Aorta (tissue), 5 donors: Measurements from ENCODE around the gene SEPTIN11. TPM values are rescaled to one million over a fixed set of nuclear protein-coding genes. Genes with fewer than 3 reads are reported as not detected.

Experiments
- ATAC-seq: fragments of 200-7000 bp; cut with Tn5 transposase; one replicate; pipeline ENCODE4 v1.9.1; 2022; ENCODE audit warnings: moderate library complexity; ENCODE audit not compliant: low FRiP score
- DNase-seq, 2 donors: peaks; one replicate each; pipeline ENCODE4 v3.0.0-alpha.2; 2020
- H3K27ac ChIP-seq, 2 donors: one replicate each; pipeline ENCODE4 v1.5.1; 2013; ENCODE audit warnings: low read length in 2 of 2, mild to moderate bottlenecking in 2 of 2, moderate library complexity in 2 of 2, control low read depth in 1 of 2, inconsistent platforms in 1 of 2, low read depth in 1 of 2
- H3K27me3 ChIP-seq, 2 donors: one replicate each; pipeline ENCODE4 v1.6.1; 2013; ENCODE audit warnings: control low read depth in 1 of 2, low read length in 1 of 2, mild to moderate bottlenecking in 1 of 2, moderate library complexity in 1 of 2; ENCODE audit not compliant: insufficient read depth in 2 of 2, control insufficient read depth in 1 of 2
- H3K36me3 ChIP-seq, 2 donors: one replicate each; pipeline ENCODE4 v1.6.1; 2013; ENCODE audit warnings: control low read depth in 1 of 2, low read length in 1 of 2, mild to moderate bottlenecking in 1 of 2; ENCODE audit not compliant: insufficient read depth in 2 of 2, control insufficient read depth in 1 of 2
- H3K4me1 ChIP-seq, 2 donors: one replicate each; pipeline ENCODE4 v1.6.1; 2013; ENCODE audit warnings: low read length in 2 of 2, control low read depth in 1 of 2, mild to moderate bottlenecking in 1 of 2, moderate library complexity in 1 of 2; ENCODE audit not compliant: insufficient read depth in 2 of 2, control insufficient read depth in 1 of 2
- H3K4me3 ChIP-seq, 2 donors: one replicate each; pipeline ENCODE4 v1.5.1; 2013; ENCODE audit warnings: low read length in 2 of 2, control low read depth in 1 of 2, mild to moderate bottlenecking in 1 of 2
- H3K9me3 ChIP-seq: one replicate; pipeline ENCODE4 v1.6.1; 2013; ENCODE audit warnings: mild to moderate bottlenecking, low read length; ENCODE audit not compliant: control insufficient read depth
- WGBS, 2 donors: extraction: QIAGEN DNeasy Blood & Tissue Kit; methylation state at CpG; one replicate each; pipeline ENCODE4 v1.1.7; 2013; 5-methylcytosine and 5-hydroxymethylcytosine counted together
- intact Hi-C, 2 donors: fragments of 100-400 bp; cut with DNase I; formaldehyde crosslinking; loops; one replicate each; pipeline versions ENCODE4 v1.14.2 to v1.15.0; 2022
- long read RNA-seq, 2 donors: library from polyadenylated mRNA; unstranded; transcript quantifications; one replicate each; pipeline ENCODE4 v2.0.0, GENCODE V29; 2020 to 2021
- polyA plus RNA-seq, 2 donors: library from polyadenylated mRNA; stranded (reverse); fragments of 200-250 nt; gene quantifications; one replicate each; pipeline ENCODE4 v1.2.3, GENCODE V29; 2013
- total RNA-seq, 2 donors: library from RNA; stranded (reverse); fragmentation: NEBNext Ultra II Directional; extraction: Animal tissue kit (Norgen Biotek cat#: 25700); gene quantifications; one replicate each; pipeline ENCODE4 v1.2.1, GENCODE V29; 2021
- donor health status: healthy with polysubstance abuse.
- donor health status: Bipolar disorder and iron deficiency.
- donor health status: DM: no; HTN: no; CAD: no.
- donor health status: DM: no; HTN: no; CAD: no.
- donor health status: DM: yes; HTN: yes; CAD: no.

SEPTIN11 gene
- total RNA-seq (100 to 1,000 TPM in 1 of 2 donors, 10 to 100 TPM in 1; 86.1 to 120 TPM), polyA plus RNA-seq (100 to 1,000 TPM in 1 of 2 donors, 10 to 100 TPM in 1; 39.6 to 110 TPM)
- long read RNA-seq, donor 1, full-length matches to known transcripts = 72 of 231 reads
- long read RNA-seq, donor 1, partial matches to known transcripts = 45 of 231 reads
- long read RNA-seq, donor 1, other reads (novel, unspliced or antisense) = 114 of 231 reads
- long read RNA-seq, donor 2, full-length matches to known transcripts = 21 of 86 reads
- long read RNA-seq, donor 2, partial matches to known transcripts = 11 of 86 reads
- long read RNA-seq, donor 2, other reads (novel, unspliced or antisense) = 54 of 86 reads

GRCh38 chr4:76949276-76950051, at the start of gene SEPTIN11:
Gene SEPTIN11 (plus strand): TSS chr4:76949752. CDS start chr4:76949904, 152 bp downstream.
- 0% methylated on average over 80 to 87 of the region's 87 CpGs for WGBS, 2 donors
- no peaks in the 10 kb centered on the region for H3K9me3 ChIP-seq
- ATAC-seq = peak; percentile 94
- peaks cover 2% of the 10 kb centered on the region in 2 donors for H3K4me1 ChIP-seq
- intact Hi-C loops = loop anchor here in 1 of 2 donors (5.0 to 10.0 kb wide), 5 partner anchors 38 to 192 kb away; no protein-coding TSS in a partner anchor
- no peaks in the 10 kb centered on the region for H3K27me3 ChIP-seq
- DNase-seq = peak; percentile 96 to 98
- peak within 1 kb of the TSS; percentile 23 to 88 for H3K27ac ChIP-seq
- H3K36me3 ChIP-seq = no peaks in the 10 kb centered on the region
- peak within 1 kb of the TSS; percentile 84 to 92 for H3K4me3 ChIP-seq

- Histone ChIP-seq H3K27me3 (no peaks in the 10 kb centered on the region), H3K36me3 (no peaks in the 10 kb centered on the region), H3K4me1 (no peaks in the 10 kb centered on the region), H3K27ac (no peak overlapping the region), H3K9me3 (no peaks in the 10 kb centered on the region), H3K4me3 (no peak overlapping the region)
- DNase-seq (no peak), ATAC-seq (no peak)
- intact Hi-C loops = no loop called here
- 47 to 54% methylated on average over 3 of the region's 3 CpGs for WGBS, 2 donors
These were observed 47.2 kb upstream of the SEPTIN11 start for GRCh38 chr4:76902233-76902890.

- intact Hi-C loops = no loop called here
- Histone ChIP-seq H3K9me3 (no peaks in the 10 kb centered on the region), H3K4me3 (no peak overlapping the region), H3K36me3 (no peaks in the 10 kb centered on the region), H3K4me1 (no peaks in the 10 kb centered on the region), H3K27me3 (no peaks in the 10 kb centered on the region), H3K27ac (no peak overlapping the region)
- DNase-seq (no peak), ATAC-seq (no peak)
- 83 to 84% methylated on average over 4 of the region's 4 CpGs for WGBS, 2 donors
These were observed 44.8 kb upstream of the SEPTIN11 start for GRCh38 chr4:76904646-76905190.

- Histone ChIP-seq H3K4me3 (no peak overlapping the region), H3K27me3 (no peaks in the 10 kb centered on the region), H3K4me1 (no peaks in the 10 kb centered on the region), H3K9me3 (no peaks in the 10 kb centered on the region), H3K27ac (no peak overlapping the region), H3K36me3 (no peaks in the 10 kb centered on the region)
- intact Hi-C loops = no loop called here
- 44 to 52% methylated on average over 1 of the region's 1 CpG for WGBS, 2 donors
- no peak for DNase-seq
- ATAC-seq = no peak
These were observed 44.0 kb upstream of the SEPTIN11 start for GRCh38 chr4:76905521-76905920.

GRCh38 chr4:76909711-76910110, 39.8 kb upstream of the SEPTIN11 start:
- no peaks in the 10 kb centered on the region for H3K9me3 ChIP-seq
- intact Hi-C loops = no loop called here
- no peaks in the 10 kb centered on the region for H3K27me3 ChIP-seq
- no peak overlapping the region for H3K27ac ChIP-seq
- no peak overlapping the region for H3K4me3 ChIP-seq
- no peaks in the 10 kb centered on the region for H3K4me1 ChIP-seq
- no peaks in the 10 kb centered on the region for H3K36me3 ChIP-seq
- ATAC-seq (no peak), DNase-seq (no peak)
- WGBS, 2 donors = 96 to 100% methylated on average over 1 of the region's 1 CpG

GRCh38 chr4:76920715-76921114, 28.8 kb upstream of the SEPTIN11 start:
- no peak overlapping the region for H3K27ac ChIP-seq
- ATAC-seq = no peak
- no peak for DNase-seq
- H3K4me3 ChIP-seq = no peak overlapping the region
- H3K27me3 ChIP-seq = no peaks in the 10 kb centered on the region
- H3K9me3 ChIP-seq = no peaks in the 10 kb centered on the region
- intact Hi-C loops = no loop called here
- H3K36me3 ChIP-seq = no peaks in the 10 kb centered on the region
- H3K4me1 ChIP-seq = no peaks in the 10 kb centered on the region

- H3K4me3 ChIP-seq = no peak overlapping the region
- intact Hi-C loops = no loop called here
- H3K27me3 ChIP-seq = no peaks in the 10 kb centered on the region
- no peaks in the 10 kb centered on the region for H3K36me3 ChIP-seq
- no peaks in the 10 kb centered on the region for H3K9me3 ChIP-seq
- 87 to 94% methylated on average over 5 of the region's 5 CpGs for WGBS, 2 donors
- no peak overlapping the region for H3K27ac ChIP-seq
- H3K4me1 ChIP-seq = no peaks in the 10 kb centered on the region
- no peak for ATAC-seq
- DNase-seq = no peak
These were observed 25.8 kb upstream of the SEPTIN11 start for GRCh38 chr4:76923619-76924357.

- H3K27me3 ChIP-seq = no peaks in the 10 kb centered on the region
- DNase-seq (no peak), ATAC-seq (no peak)
- no peak overlapping the region for H3K4me3 ChIP-seq
- no peak overlapping the region for H3K27ac ChIP-seq
- no peaks in the 10 kb centered on the region for H3K4me1 ChIP-seq
- intact Hi-C loops = no loop called here
- 89 to 97% methylated on average over 6 of the region's 6 CpGs for WGBS, 2 donors
- H3K9me3 ChIP-seq = no peaks in the 10 kb centered on the region
- no peaks in the 10 kb centered on the region for H3K36me3 ChIP-seq
These were observed 22.7 kb upstream of the SEPTIN11 start for GRCh38 chr4:76926841-76927240.
